HG03196 (cell line): ENCODE results near the gene CLDN19.
"Not testable (repeated sequence)": the region's sequence is repeated elsewhere in the genome, so short reads cannot be mapped to it uniquely, and the experiment has no call there.

Experiments
- ATAC-seq: cut with Tn5 transposase; IDR thresholded peaks from one replicate; pipeline ENCODE4 v1.9.1; 2021; ENCODE audit not compliant: unreplicated experiment

Gene CLDN19

DNA sequence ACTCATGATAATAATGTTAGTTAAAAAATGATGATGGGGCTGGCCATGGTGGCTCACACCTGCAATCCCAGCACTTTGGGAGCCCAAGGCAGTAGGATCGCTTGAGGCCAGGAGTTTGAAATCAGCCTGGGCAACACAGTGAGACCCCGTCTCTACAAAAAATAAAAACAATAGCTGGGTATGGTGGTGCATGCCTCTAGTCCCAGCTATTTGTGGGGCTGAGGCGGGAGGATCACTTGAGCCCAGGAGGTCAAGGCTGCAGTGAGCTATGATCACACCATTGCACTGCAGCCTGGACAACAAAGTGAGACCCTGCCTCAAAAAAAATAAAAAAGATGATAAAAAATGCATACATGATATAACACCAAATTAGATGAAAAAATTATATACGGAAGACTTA lies 21.5 kb upstream of the CLDN19 start:
- no peak for ATAC-seq

- ATAC-seq = no peak
Measured at GRCh38 chr1:42759114-42759513, 19.1 kb upstream of the CLDN19 start.

DNA sequence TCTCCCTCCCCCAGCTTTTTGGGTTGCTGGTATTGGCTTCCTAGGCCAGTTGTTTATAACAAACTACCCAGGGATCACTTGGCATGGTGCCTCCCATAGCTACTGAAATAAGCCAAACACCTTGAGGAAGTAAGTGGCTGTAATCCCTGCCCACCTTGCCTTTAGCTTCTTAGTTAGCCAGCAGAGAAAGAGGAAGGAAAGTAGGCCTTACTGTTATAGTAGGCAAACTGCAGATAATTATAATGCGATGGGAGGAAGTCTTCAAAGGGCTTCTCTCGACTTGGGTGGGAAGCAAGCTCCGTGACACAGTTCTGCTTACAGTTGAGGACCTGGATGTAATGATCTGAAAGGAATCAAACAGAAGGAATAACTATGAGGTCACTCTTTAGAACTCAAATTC lies 18.6 kb upstream of the CLDN19 start:
- no peak for ATAC-seq

GRCh38 chr1:42757892-42758275 lies 17.8 kb upstream of the CLDN19 start:
- ATAC-seq = no peak

DNA sequence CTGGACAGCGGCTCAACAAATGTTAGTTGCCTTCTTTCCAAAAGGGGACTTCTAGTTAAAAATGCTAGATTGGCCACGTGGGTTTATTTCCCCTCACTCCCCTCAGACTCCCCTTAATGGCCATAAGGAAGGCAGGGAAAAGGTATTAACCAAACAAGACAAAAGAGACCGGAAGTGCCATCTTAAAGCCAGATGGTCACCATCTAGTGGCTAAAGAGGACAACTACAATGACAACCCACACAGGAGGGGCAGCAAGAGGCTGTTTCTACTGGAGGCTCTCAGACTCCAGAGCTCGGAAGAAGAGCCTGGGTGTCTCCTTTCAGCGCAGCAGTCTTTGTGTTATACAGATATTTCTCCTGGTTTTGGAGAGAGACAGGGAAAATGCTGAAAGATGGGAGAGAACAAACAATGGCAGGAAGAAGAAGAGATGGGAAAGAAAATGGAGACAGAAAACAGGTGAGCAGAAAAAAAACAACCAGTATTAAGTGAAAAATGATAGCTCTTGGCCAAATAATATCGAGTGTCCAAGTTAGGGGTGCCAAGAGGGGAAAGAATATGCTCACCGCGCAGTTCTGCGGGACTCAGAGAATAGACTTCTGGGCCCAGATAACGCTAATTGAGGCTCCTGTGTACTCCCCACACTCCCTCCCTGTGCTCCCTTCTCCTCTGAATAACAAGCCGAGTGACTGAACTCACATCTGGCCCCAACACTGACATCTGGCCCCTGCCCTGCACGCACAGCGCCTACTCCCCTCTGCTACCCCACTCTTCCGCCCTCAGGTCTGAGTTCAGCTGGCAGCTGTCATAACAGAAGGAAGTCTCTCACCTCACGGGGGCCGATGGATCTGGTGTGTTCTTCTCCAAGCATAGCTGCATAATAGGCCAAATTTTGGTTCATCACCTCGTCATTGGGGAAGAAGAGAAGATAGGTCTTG lies 17.2 kb upstream of the CLDN19 start:
- no peak for ATAC-seq

- no peak for ATAC-seq
Measured at GRCh38 chr1:42753070-42753469, 13.0 kb upstream of the CLDN19 start.

- no peak for ATAC-seq
Measured at GRCh38 chr1:42752284-42752683, 12.2 kb upstream of the CLDN19 start.

DNA sequence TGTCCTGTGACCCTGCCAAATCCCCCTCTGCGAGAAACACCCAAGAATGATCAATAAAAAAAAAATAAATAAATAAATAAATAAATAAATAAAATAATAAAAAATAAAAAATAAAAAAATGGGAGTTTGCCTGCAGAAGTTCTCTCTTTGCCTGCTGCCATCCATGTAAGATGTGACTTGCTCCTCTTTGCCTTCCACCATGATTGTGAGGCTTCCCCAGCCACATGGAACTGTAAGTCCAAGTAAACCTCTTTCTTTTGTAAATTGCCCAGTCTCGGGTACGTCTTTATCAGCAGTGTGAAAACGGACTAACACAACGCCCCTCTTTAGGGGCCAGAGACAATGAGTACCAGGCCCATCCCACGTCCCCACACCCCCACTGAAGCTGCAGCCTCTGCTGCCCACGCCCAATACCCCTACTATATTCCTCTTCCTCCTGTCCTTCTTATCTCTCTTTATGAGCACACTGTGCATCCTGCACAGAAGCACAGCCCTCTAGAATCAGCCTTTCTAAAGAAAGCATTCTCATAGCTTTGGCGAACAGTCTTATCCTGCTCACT lies 11.6 kb upstream of the CLDN19 start:
- not testable (repeated sequence) for ATAC-seq

GRCh38 chr1:42750041-42750440 lies 10.0 kb upstream of the CLDN19 start:
- no peak for ATAC-seq

DNA sequence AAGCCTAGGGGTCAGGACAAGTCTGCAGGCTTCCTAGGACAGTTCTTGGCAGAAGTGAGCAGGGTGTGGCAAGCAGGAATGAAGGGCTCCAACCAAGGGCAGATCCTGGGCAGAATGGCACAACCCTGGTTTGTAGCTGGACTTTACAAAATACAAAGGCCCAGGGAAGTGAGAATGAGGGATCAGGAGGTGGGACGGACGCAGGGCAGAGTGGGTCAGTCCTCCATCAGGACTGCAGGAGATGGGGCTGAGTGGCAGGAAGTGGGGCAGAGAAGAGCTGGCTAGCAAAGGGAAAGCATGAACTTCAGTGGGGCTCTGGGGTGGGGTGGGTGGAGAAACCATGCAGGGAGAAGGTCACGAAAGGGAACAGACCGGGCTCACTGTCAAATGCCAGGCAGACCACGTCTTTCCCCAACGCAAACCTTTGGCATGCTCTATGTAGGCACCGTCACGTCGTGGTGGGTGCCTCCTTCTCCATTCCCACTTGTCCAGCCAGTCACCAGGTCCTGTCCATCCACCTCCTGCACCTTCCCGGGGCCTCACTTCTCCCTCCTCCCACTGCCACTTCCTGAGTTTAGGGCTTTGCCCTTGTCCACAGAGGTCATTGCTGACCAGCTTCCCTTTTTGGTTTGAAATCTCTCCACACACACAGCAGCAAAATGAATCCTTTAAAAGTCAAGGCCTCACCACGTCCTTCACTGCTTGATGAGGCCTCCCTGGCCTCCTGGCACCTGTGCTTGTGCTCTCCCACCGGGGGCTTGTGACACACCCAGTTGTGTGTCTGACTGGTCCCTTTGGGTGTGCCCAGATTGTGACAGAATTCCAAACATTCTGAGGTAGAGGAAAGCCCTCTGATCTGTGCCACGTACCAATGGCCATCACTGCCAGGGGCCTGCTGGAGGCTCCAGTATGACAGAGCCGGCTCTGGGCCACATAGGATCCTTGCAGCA lies 8.7 kb upstream of the CLDN19 start:
- no peak for ATAC-seq

- ATAC-seq = no peak
Measured at GRCh38 chr1:42748021-42748420, 8.0 kb upstream of the CLDN19 start.

DNA sequence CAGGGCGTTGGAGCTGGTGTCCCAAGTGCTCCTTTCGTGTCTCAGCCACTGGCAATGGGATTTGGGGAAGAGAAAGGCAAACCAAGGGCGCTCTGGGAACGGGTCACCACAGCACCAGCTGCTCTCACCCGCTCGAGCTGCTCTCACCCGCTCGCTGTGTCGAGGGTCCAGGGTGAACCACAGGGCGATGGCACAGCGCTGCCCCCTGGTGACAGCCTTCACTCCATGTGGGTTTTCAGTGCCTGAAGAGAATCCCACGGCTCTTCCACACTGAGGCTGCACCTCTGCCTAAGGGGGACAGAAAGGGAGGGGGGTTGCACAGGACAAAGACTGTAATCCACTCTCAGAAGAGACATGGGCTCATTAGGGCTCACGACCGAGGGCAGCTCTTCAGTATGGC lies 7.1 kb upstream of the CLDN19 start:
- ATAC-seq = no peak

GRCh38 chr1:42746436-42747105 lies 6.5 kb upstream of the CLDN19 start:
- no peak for ATAC-seq

GRCh38 chr1:42745851-42746250 lies 5.8 kb upstream of the CLDN19 start:
- no peak for ATAC-seq

- ATAC-seq = no peak
Measured at GRCh38 chr1:42744148-42744413, 4.0 kb upstream of the CLDN19 start.

DNA sequence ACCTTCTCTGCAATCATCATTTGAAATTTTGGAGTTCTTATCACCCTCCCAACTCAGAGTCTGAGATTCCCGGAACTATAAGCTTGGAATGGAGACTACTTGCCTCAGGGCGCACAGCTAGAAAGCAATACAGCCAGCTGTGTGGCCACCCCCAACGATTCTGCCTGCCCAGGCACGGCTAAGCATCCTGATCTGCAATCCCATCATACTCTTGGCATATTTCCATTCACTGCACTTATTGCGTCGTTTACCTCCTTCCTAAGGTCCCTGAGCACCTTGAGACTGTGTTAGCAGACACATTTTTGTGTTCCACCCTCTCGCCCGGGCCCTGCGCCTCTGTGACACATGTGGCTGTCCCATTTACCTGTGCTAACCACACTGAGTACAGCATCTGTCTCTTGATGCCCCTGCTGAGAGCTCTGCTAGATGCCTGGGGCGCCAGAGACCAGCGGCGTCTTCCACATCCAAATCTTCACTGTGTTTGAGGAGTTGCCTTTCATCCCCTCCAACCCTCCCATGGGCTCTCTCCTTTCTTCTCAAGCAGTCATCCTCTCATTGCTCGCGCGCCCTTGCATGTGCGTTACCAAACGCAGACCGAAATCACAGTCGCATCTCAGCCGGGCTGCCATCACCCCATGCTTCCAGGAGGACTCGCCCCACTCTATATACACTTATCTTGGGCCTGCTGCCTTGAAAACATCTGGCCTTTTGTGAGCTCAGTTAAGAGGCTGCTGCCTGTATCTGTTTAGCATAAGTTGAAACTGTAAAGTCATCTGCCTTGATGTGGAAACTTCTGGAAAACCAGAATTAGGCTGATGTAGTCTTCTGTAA lies 3.5 kb upstream of the CLDN19 start:
- ATAC-seq = no peak

DNA sequence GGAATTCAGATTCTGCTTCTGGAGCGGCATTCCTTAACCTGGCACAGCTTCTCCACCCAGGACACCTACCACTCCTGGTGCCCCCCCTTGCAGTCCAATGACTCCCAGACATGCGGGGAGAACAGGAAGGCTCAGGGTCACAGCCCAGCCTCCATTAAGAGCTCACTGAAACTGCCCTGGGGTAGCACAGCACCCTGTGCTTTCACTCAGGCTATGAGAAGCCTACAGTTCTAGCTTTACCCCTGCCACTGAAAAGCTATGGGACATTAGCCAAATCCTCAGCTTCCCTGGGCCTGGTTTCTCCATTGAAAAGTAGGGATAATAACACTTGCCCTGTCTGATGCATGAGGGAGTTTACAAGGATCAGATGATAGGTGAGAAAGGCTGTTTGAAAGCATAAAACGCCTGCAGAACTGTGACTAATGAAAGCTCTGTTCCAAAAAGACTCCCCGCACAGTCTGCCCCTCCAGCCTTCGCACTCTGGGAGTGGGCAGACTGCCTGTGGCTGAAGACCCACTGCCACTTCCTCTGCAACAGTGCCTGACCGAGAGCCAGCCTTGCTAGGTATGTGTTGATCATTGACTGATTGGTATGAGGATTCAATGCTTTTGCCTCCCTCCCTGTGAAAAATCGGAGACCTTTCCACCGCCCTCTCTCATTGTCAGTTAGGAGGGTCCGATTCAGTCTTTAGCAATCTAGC lies 2.7 kb upstream of the CLDN19 start:
- ATAC-seq = no peak

- no peak for ATAC-seq
Measured at GRCh38 chr1:42742141-42742540, 2.1 kb upstream of the CLDN19 start.

DNA sequence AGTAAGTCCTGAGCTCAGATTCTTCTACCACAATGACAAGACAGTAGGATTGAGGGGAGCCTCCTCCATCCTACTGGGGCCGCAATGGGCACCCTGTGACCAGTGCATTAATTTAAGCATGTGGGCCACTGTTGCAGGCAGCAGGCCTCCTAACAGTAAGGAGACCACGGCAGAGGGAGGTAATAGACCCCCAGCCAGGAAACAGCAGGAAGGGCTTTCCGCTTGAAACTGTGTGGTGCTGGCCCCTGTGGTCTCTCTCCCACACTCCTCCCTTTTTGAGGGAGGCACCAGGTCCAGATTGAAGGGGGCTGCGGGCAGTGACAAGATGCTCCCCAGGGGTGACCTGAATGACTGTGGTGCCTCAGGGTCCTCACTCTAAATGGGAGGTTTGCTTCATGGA lies 1.7 kb upstream of the CLDN19 start:
- ATAC-seq = no peak
